Measurements from ENCODE around the gene CST7. TPM values are rescaled to one million over a fixed set of nuclear protein-coding genes. Genes with fewer than 3 reads are reported as not detected.

Gene CST7
- total RNA-seq, 1 donor from 2014 or later, result not detected

DNA sequence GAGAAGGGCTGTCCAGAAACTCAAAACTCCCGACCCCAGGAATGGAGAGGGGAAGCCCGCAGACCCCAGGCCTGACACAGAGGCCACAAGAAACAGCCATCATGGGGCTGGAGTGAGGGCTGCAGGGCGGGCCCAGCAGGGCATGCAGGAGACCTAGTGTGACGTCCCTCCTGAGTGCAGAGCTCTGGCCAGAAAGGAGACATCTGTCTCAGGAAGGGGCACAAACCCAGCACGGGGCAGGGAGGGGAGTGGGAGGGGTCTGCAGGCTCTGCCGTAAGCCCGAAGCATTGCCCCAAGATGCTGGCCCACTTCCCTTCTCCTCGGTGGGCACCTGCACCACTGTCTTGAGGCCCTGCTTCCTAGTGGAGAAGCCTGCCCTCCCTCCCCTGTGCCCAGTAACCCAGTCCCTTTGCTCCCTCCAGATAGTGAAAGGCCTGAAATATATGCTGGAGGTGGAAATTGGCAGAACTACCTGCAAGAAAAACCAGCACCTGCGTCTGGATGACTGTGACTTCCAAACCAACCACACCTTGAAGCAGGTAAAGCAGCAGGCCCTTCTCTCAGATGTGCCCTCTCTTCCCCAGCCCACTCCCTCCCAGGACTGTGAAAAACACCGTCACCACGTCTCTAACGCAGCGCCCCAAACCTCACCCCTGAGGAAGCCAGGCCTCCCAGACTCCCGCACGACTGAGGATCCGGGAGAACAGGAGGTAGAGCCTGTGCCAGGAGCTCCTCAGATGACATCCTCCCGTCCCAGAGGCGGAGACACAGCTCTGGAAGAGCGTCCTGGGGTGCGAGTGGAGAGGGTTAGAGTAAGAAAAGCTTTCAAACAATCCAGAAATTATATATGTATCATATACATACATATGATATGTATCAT, 9.7 kb downstream of the CST7 start:
- Histone ChIP-seq H3K27ac (no peak overlapping the region), H3K36me3 (peaks cover 26 to 44% of the 10 kb centered on the region in 2 donors), H3K9me3 (no peaks in the 10 kb centered on the region), H3K27me3 (no peaks in the 10 kb centered on the region), H3K4me3 (no peak overlapping the region), H3K4me1 (no peaks in the 10 kb centered on the region)
- peak in 1 of 2 donors; percentile 38 for DNase-seq (ENCODE audit: low spot score in 2 of 2)
- intact Hi-C loops (cut with DNase I), result no loop called here
- no peak for TF ChIP-seq CTCF (IDR thresholded peaks at IDR 0.05)

DNA sequence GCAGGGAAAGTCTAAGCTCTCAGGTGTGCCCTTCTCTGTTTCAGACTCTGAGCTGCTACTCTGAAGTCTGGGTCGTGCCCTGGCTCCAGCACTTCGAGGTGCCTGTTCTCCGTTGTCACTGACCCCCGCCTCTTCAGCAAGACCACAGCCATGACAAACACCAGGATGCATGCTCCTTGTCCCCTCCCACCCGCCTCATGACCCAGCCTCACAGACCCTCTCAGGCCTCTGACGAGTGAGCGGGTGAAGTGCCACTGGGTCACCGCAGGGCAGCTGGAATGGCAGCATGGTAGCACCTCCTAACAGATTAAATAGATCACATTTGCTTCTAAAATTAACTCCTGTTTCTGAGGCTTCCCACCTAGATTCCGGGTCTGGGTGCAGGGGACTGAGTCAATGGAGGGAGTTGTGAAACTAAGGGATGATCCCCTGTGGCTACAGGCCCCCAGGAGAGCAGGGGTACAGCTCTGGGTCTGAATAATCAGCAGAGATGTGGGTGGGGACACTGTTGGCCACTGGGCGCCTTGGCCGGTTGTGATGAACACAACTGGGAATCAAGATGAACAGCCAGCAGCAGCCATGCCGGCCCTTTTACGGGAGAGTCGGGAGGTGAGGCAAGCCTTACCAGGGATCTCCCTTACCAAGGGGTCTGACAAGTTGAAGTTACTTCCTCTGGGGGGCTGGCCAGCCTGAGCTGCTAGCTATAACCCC, 10.7 kb downstream of the CST7 start:
- intact Hi-C loops (cut with DNase I), result no loop called here
- H3K27me3 ChIP-seq, result no peaks in the 10 kb centered on the region

GRCh38 chr20:24960302-24960801, 11.3 kb downstream of the CST7 start:
- no peaks in the 10 kb centered on the region for H3K9me3 ChIP-seq
- no peaks in the 10 kb centered on the region for H3K27me3 ChIP-seq
- TF ChIP-seq CTCF (IDR thresholded peaks at IDR 0.05), result no peak
- intact Hi-C loops (cut with DNase I), result no loop called here
- no peak overlapping the region for H3K4me3 ChIP-seq
- peak in 1 of 2 donors; percentile 54 for DNase-seq (ENCODE audit: low spot score in 2 of 2)
- peaks cover 33 to 59% of the 10 kb centered on the region in 2 donors for H3K36me3 ChIP-seq
- no peaks in the 10 kb centered on the region for H3K4me1 ChIP-seq
- peak overlapping the region in 1 of 2 donors; percentile 8 for H3K27ac ChIP-seq

More for the DNA sequence above, 10.7 kb downstream of the CST7 start:
- peaks cover 30 to 54% of the 10 kb centered on the region in 2 donors for H3K36me3 ChIP-seq
- peak in 1 of 2 donors; percentile 53 for DNase-seq (ENCODE audit: low spot score in 2 of 2)
- H3K27ac ChIP-seq, result peak overlapping the region in 1 of 2 donors; percentile 8
- H3K9me3 ChIP-seq, result no peaks in the 10 kb centered on the region
- TF ChIP-seq CTCF (IDR thresholded peaks at IDR 0.05), result no peak
- no peak overlapping the region for H3K4me3 ChIP-seq
- H3K4me1 ChIP-seq, result no peaks in the 10 kb centered on the region

- no peak for TF ChIP-seq CTCF (IDR thresholded peaks at IDR 0.05)
- H3K4me3 ChIP-seq, result no peak overlapping the region
- intact Hi-C loops (cut with DNase I), result no loop called here
- DNase-seq (ENCODE audit: low spot score in 2 of 2), result no peak
- H3K4me1 ChIP-seq, result no peaks in the 10 kb centered on the region
- H3K27me3 ChIP-seq, result no peaks in the 10 kb centered on the region
- no peaks in the 10 kb centered on the region for H3K9me3 ChIP-seq
- peaks cover 38 to 64% of the 10 kb centered on the region in 2 donors for H3K36me3 ChIP-seq
- H3K27ac ChIP-seq, result no peak overlapping the region
Measured at GRCh38 chr20:24960861-24961260, 11.8 kb downstream of the CST7 start.

GRCh38 chr20:24961384-24962181, 12.5 kb downstream of the CST7 start:
- Histone ChIP-seq H3K27me3 (no peaks in the 10 kb centered on the region), H3K36me3 (peaks cover 45 to 69% of the 10 kb centered on the region in 2 donors), H3K4me3 (no peak overlapping the region), H3K9me3 (no peaks in the 10 kb centered on the region), H3K4me1 (no peaks in the 10 kb centered on the region), H3K27ac (no peak overlapping the region)
- DNase-seq (ENCODE audit: low spot score in 2 of 2), result peak in 1 of 2 donors; percentile 24
- intact Hi-C loops (cut with DNase I), result no loop called here
- no peak for TF ChIP-seq CTCF (IDR thresholded peaks at IDR 0.05)
